ENCODE measurements around the gene NPFFR1. TPM values are rescaled to one million over a fixed set of nuclear protein-coding genes. Genes with fewer than 3 reads are reported as not detected.
A peak's percentile ranks its signal among the peaks of the same experiment; 100 is the strongest.

NPFFR1 gene
- total and polyA plus RNA-seq, 10 of the 15 experiments (the other 5 are each of a cell fraction or from before 2014, with no cell fraction given), result 0.03 TPM; not detected in 9

- TF ChIP-seq ZBTB4 (CRISPR knock-in tag; IDR thresholded peaks at IDR 0.05), result no peak
- TF ChIP-seq POLR2A (IDR thresholded peaks at IDR 0.05; ENCODE audit: low read depth, low read length), result no peak
- TF ChIP-seq CBFB (IDR thresholded peaks at IDR 0.05; ENCODE audit: low read depth), result no peak
- TF ChIP-seq ZNF217 (IDR thresholded peaks at IDR 0.05), result no peak
- peak; percentile 84 for TF ChIP-seq EED (IDR thresholded peaks at IDR 0.05; ENCODE audit: low read depth)
- no peak for TF ChIP-seq CEBPZ (IDR thresholded peaks at IDR 0.05; ENCODE audit: low read depth, low read length)
- no peak for TF ChIP-seq RBBP5 (conservative IDR thresholded peaks at IDR 0.05)
- no peak for TF ChIP-seq IRF5 (IDR thresholded peaks at IDR 0.05; ENCODE audit: borderline replicate concordance)
- peak in 1 of 2 experiments; percentile 30; a peak in 1 of 4 replicates for TF ChIP-seq ETV6 (conservative IDR thresholded peaks at IDR 0.05 in 1 of 2, IDR thresholded peaks at IDR 0.05 in 1 of 2; ENCODE audit: borderline replicate concordance in 1 of 2, low read depth in 1 of 2)
- no peak for TF ChIP-seq RB1 (IDR thresholded peaks at IDR 0.05; ENCODE audit: borderline replicate concordance)
- peak; percentile 45 for TF ChIP-seq RAD21 (IDR thresholded peaks at IDR 0.05; ENCODE audit: insufficient read depth, low read depth, low read length)
- TF ChIP-seq GABPA (IDR thresholded peaks at IDR 0.05; ENCODE audit: low read depth), result no peak
- no peak for TF ChIP-seq PAX8 (IDR thresholded peaks at IDR 0.05)
- TF ChIP-seq E4F1 (IDR thresholded peaks at IDR 0.05; ENCODE audit: borderline replicate concordance, partially characterized antibody), result no peak
- TF ChIP-seq SREBF1 (IDR thresholded peaks at IDR 0.05; ENCODE audit: low read length), result no peak
- TF ChIP-seq WRNIP1 (IDR thresholded peaks at IDR 0.05; ENCODE audit: borderline replicate concordance, low read depth, low read length), result no peak
- no peak for TF ChIP-seq BCL3 (IDR thresholded peaks at IDR 0.05; ENCODE audit: borderline replicate concordance, insufficient read depth, low read depth, low read length, poor library complexity, severe bottlenecking)
- no peak for TF ChIP-seq HDGF (IDR thresholded peaks at IDR 0.05)
- no peak for TF ChIP-seq CBX5 (IDR thresholded peaks at IDR 0.05; ENCODE audit: low read depth)
- TF ChIP-seq SUPT20H (IDR thresholded peaks at IDR 0.05; ENCODE audit: borderline replicate concordance, control insufficient read depth, low read depth, low read length), result no peak
Measured at GRCh38 chr10:70272925-70273316, 10.9 kb downstream of the NPFFR1 start (continued).
